HG02763 (cell line): ENCODE data around the gene ITGA6.

Experiments used
- ATAC-seq: cut with Tn5 transposase; IDR thresholded peaks from one replicate; pipeline ENCODE4 v1.9.1; 2021; ENCODE audit warnings: mild to moderate bottlenecking, moderate library complexity; ENCODE audit not compliant: unreplicated experiment

The ITGA6 gene

GRCh38 chr2:172415865-172416183 lies 11.6 kb upstream of the ITGA6 start:
- ATAC-seq = no peak

GRCh38 chr2:172416447-172417058 lies 10.8 kb upstream of the ITGA6 start:
- ATAC-seq = no peak

- no peak for ATAC-seq
These were observed 7.2 kb upstream of the ITGA6 start for GRCh38 chr2:172420216-172420615.

- no peak for ATAC-seq
These were observed 4.2 kb upstream of the ITGA6 start for GRCh38 chr2:172423160-172423559.

- ATAC-seq = no peak
These were observed 2.0 kb upstream of the ITGA6 start for GRCh38 chr2:172425336-172425735.

GRCh38 chr2:172426635-172427255 lies 641 bp upstream of the ITGA6 start:
- ATAC-seq = no peak

- no peak for ATAC-seq
These were observed 825 bp downstream of the ITGA6 start for GRCh38 chr2:172427990-172428831.

- no peak for ATAC-seq
These were observed 1.4 kb downstream of the ITGA6 start for GRCh38 chr2:172428832-172429210.

- no peak for ATAC-seq
These were observed 2.0 kb downstream of the ITGA6 start for GRCh38 chr2:172429301-172429968.

GRCh38 chr2:172430027-172430426 lies 2.6 kb downstream of the ITGA6 start:
- ATAC-seq = no peak

- ATAC-seq = no peak
These were observed 3.3 kb downstream of the ITGA6 start for GRCh38 chr2:172430678-172431077.

- ATAC-seq = no peak
These were observed 4.1 kb downstream of the ITGA6 start for GRCh38 chr2:172431463-172431862.

- no peak for ATAC-seq
These were observed 4.6 kb downstream of the ITGA6 start for GRCh38 chr2:172431993-172432392.

- no peak for ATAC-seq
These were observed 5.8 kb downstream of the ITGA6 start for GRCh38 chr2:172433144-172433543.

GRCh38 chr2:172434821-172435605 lies 7.6 kb downstream of the ITGA6 start:
- ATAC-seq = no peak

GRCh38 chr2:172435606-172435911 lies 8.2 kb downstream of the ITGA6 start:
- ATAC-seq = no peak

GRCh38 chr2:172436889-172437288 lies 9.5 kb downstream of the ITGA6 start:
- no peak for ATAC-seq

- ATAC-seq = no peak
These were observed 10.3 kb downstream of the ITGA6 start for GRCh38 chr2:172437419-172438341.

GRCh38 chr2:172438741-172439508 lies 11.5 kb downstream of the ITGA6 start:
- no peak for ATAC-seq
